HG03565 (cell line): ENCODE data around the gene CYP2B6.
"Not testable (repeated sequence)": the region's sequence is repeated elsewhere in the genome, so short reads cannot be mapped to it uniquely, and the experiment has no call there.

Experiments
- ATAC-seq: cut with Tn5 transposase; IDR thresholded peaks from one replicate; pipeline ENCODE4 v1.9.1; 2021; ENCODE audit warnings: mild to moderate bottlenecking, moderate library complexity; ENCODE audit not compliant: unreplicated experiment

CYP2B6 gene

GRCh38 chr19:40990972-40991381 lies at the start of gene CYP2B6:
Gene CYP2B6 (plus strand): TSS chr19:40991282. CDS start chr19:40991306, 24 bp downstream.
- ATAC-seq, result no peak

DNA sequence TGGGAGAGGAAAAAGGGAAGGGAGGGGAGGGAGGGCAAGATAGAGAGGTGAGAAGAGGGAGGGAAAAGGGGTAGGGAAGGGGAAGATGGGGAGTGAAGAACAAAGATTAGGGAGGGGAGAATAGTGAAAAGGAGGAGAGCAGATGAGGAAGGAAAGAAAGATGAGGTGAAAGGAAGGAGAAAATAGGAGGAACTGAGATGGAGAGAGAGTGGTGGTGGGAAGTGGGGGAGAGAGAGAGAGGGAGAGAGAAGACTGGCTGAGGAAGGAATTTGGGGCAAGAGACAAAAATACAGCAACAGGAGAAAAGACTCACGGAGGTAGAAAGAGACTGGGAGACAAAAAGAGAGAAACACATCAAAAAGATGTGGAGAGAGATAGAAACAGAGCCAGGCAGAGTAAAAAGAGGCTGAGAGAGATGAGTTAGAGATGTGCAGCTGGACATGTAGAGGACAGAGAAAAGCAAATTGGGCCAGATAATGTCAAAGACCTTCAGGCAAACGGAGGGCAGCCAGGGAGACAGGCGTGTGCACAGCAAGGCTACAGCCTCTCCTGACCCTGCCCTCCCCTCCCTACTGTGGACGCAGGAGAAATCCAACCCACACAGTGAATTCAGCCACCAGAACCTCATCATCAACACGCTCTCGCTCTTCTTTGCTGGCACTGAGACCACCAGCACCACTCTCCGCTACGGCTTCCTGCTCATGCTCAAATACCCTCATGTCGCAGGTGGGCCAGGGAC lies 49.4 kb upstream of the CYP2B6 start:
- no peak for ATAC-seq

DNA sequence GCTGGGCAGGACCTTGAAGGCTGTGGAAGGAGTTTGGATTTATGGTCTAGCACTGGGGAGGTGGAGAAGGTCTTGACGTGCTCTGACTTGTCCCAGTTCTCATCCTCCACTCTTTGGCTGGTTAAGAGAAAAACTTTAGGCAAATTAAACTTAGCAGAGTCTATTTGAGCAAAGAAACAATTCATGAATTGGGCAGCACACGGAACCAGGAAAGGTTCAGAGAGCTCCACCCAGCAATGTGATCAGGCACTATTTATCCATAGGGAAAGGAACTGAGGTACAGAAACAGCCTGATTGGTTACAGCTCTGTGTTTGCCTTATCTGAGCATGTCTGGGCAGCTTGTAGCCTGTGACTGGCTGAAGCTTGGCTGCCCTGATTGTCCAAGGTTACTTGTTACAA lies 45.4 kb upstream of the CYP2B6 start:
- no peak for ATAC-seq

GRCh38 chr19:40947114-40947513 lies 44.0 kb upstream of the CYP2B6 start:
- no peak for ATAC-seq

GRCh38 chr19:40947573-40947972 lies 43.5 kb upstream of the CYP2B6 start:
- no peak for ATAC-seq

GRCh38 chr19:40948580-40949299 lies 42.3 kb upstream of the CYP2B6 start:
- ATAC-seq, result no peak

GRCh38 chr19:40954573-40954972 lies 36.5 kb upstream of the CYP2B6 start:
- ATAC-seq, result no peak

GRCh38 chr19:40959338-40959737 lies 31.7 kb upstream of the CYP2B6 start:
- ATAC-seq, result no peak

GRCh38 chr19:40960062-40960685 lies 30.9 kb upstream of the CYP2B6 start:
- no peak for ATAC-seq

- no peak for ATAC-seq
Measured at GRCh38 chr19:40960780-40961179, 30.3 kb upstream of the CYP2B6 start.

- ATAC-seq, result no peak
Measured at GRCh38 chr19:40962460-40962961, 28.6 kb upstream of the CYP2B6 start.

DNA sequence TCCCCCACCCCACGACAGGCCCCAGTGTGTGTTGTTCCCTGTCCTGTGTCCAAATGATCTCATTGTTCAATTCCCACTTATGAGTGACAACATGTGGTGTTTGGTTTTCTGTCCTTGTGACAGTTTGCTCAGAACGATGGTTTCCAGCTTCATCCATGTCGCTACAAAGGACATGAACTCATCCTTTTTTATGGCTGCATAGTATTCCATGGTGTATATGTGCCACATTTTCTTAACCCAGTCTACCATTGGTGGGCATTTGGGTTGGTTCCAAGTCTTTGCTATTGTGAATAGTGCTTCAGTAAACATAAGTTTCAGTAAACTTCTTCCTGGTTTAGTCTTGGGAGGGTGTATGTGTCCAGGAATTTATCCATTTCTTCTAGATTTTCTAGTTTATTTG lies 26.7 kb upstream of the CYP2B6 start:
- ATAC-seq, result not testable (repeated sequence)

DNA sequence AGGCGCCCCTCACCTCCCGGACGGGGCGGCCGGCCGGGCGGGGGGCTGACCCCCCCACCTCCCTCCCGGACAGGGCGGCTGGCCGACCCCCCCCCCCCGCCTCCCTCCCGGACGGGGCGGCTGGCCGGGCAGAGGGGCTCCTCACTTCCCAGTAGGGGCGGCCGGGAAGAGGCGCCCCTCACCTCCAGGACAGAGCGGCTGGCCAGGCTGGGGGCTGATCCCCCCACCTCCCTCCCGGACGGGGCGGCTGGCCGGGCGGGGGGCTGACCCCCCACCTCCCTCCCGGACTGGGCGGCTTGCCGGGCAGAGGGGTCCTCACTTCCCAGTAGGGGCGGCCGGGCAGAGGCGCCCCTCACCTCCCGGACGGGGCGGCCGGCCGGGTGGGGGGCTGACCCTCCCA lies 25.7 kb upstream of the CYP2B6 start:
- ATAC-seq, result not testable (repeated sequence)

DNA sequence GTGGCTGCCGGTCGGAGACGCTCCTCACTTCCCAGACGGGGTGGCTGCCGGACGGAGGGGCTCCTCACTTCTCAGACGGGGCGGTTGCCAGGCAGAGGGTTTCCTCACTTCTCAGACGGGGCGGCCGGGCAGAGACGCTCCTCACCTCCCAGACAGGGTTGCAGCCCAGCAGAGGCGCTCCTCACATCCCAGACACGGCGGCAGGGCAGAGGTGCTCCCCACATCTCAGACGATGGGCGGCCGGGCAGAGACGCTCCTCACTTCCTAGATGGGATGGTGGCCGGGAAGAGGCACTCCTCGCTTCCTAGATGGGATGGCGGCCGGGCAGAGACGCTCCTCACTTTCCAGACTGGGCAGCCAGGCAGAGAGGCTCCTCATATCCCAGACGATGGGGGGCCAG lies 24.5 kb upstream of the CYP2B6 start:
- not testable (repeated sequence) for ATAC-seq

DNA sequence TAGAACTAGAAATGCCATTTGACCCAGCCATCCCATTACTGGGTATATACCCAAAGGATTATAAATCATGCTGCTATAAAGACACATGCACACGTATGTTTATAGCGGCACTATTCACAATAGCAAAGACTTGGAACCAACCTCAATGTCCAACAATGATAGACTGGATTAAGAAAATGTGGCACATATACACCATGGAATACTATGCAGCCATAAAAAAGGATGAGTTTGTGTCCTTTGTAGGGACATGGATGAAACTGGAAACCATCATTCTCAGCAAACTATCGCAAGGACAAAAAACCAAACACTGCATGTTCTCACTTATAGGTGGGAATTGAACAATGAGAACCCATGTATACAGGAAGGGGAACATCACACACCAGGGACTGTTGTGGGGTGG lies 23.0 kb upstream of the CYP2B6 start:
- not testable (repeated sequence) for ATAC-seq

DNA sequence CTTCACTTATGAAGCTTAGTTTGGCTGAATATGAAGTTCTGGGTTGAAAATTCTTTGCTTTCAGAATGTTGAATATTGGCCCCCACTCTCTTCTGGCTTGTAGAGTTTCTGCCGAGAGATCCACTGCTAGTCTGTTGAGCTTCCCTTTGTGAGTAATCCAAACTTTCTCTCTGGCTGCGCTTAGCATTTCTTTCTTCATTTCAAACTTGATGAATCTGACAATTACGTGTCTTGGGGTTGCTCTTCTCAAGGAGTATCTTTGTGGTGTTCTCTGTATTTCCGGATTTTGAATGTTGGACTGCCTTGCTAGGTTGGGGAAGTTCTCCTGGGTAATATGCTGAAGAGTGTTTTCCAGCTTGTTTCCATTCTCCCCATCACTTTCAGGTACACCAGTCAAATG lies 21.4 kb upstream of the CYP2B6 start:
- not testable (repeated sequence) for ATAC-seq

- not testable (repeated sequence) for ATAC-seq
Measured at GRCh38 chr19:40970396-40971345, 20.4 kb upstream of the CYP2B6 start.

DNA sequence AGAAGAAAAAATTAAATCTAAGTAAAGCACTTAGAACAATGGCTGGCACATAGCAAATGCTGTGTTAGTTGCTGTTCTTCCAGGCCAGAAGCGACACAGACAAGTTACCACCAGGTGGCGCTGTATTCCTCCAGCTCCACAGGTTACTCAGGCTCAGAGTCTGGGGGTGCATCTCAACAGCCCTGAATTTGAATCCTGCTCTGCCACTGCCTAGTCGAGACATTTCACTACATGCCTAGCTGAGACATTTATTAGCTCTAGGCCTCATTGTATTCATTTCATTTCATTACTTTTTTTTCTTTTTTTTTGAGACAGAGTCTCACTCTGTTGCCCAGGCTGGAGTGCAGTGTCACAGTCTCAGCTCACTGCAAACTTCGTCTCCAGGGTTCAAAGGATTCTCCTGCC lies 16.4 kb upstream of the CYP2B6 start:
- no peak for ATAC-seq

DNA sequence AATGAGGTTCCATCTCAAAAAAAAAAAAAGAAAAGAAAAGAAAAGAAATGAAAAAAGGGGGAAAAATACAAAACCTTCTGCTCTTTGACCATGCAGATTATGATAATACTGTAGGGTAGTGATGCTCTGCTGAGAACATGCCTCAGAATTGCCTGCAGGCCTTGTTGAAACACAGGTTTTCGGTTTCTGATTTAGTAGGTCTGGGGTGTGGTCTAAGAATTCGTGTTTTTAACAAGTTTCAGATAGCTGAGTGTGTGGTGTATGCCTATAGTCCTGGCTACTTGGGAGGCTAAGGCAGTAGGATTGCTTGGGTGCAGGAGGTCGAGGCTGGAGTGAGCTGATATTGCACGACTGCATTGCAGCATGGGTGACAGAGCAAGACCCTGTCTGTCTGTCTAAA lies 14.9 kb upstream of the CYP2B6 start:
- ATAC-seq, result no peak

DNA sequence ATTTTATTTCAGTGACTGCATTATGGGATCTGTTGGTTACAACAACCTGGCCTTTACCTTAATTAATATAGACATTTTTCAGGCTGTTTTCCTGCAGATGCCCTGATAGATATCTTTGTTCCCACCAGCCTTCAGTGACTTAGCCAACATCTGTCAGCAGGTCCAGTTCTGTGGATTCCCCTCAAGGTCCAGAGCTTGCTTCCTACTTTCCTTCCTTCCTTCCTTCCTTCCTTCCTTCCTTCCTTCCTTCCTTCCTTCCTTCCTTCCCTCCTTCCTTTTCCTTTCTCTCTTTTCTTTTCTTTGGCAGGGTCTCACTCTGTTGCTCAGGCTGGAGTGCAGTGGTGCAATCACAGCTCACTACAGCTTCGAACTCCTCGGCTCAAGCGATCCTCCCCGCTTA lies 14.4 kb upstream of the CYP2B6 start:
- no peak for ATAC-seq

- not testable (repeated sequence) for ATAC-seq
Measured at GRCh38 chr19:40979759-40980158, 11.3 kb upstream of the CYP2B6 start.
